GM21423 (cell line): ENCODE results near the gene USH1G.
"Not testable (repeated sequence)": the region's sequence is repeated elsewhere in the genome, so short reads cannot be mapped to it uniquely, and the experiment has no call there.

Experiments used
- ATAC-seq: cut with Tn5 transposase; IDR thresholded peaks from one replicate; pipeline ENCODE4 v1.9.1; 2021; ENCODE audit warnings: mild to moderate bottlenecking, moderate library complexity; ENCODE audit not compliant: unreplicated experiment

USH1G gene

DNA sequence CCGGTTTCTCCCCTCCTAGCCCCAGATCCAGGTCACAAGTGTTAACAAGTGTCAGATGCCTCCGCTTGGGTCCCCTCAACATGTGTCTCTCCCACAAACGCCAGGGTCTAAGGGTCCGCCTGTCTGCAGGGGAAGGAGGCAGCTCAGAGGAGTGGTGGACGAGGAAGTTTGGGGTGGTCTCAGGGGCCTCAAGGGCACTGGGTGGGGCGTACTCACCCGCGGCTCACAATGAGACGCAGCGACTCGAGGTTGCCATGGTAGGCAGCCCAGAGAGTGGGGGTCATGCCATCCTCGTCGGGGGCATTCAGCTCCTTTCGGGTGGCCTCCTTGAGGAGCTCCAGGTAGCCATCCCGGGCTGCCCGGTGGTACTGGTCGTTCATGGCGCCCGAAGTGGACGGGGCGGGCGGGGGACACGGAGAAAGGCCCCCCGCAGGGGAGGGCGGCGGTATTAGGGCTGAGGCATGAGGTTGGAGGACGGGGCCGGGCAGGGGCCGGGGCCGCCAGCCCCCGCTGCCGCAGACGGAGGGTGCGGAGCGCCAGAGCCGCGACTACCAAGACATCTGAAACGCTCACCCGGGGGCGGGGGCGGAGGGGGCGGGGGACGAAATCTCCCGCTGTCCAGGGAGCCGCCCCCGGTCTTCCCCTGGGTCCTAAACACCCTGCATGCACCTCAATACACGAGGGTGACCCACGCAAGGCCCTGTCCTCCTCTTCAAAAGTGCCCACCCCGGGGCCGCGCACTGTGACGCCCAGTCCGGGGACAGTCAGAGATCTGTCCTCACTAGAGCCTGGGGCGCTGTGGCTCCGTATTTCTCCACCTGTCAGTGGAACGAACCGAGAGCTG lies at the start of gene USH1G:
Gene USH1G, minus strand, starts transcription at position 562 of the 844 bp plus-strand sequence. Its CDS starts 182 bp downstream, at position 380.
- no peak for ATAC-seq

DNA sequence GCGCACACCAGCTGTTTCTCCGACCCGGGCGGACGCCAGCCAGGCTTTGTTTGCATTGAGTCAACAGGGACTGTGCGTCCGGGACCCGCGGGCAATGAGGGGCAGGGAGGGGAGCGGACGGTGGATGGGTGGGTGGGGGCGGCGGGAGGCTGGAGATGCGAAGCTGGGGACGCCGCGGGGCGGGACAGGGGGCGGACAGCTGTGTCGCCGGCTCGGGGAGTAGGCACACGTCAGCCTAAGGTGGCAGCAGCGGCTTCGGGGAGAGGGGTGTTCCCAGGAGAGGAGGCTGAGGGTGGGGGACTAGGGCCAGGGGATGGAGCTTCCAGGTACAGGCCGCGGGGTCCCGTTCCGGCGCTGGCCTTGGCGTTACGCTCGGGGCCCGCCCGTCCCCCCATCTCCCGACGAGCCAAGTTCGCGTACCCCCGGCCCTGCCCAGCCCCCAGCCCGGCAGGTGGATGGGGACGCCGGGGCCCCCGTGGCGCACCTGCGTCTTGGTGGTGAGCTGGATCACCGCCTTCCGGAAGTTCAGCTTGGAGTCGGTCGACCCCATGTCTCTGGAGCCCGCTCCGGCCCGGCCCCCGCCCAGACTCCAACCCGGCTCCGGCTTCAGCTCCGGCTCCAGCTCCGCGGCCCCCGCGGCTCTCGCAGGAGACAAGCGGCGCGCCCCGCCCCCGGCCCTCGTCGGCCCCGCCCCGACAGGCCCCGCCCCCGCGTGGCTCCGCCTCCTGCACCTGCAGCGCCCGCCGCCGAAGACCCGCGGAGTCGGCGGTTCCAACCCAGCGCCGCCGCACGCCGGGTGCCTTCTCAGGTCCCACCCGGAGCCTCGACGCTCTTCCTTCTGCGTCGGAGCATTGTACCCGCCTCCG lies 49.3 kb upstream of the USH1G start, which contains the start of gene HID1:
Gene HID1, minus strand, starts transcription at position 653 of the 866 bp plus-strand sequence. Its CDS starts 103 bp downstream, at position 550.
- no peak for ATAC-seq

DNA sequence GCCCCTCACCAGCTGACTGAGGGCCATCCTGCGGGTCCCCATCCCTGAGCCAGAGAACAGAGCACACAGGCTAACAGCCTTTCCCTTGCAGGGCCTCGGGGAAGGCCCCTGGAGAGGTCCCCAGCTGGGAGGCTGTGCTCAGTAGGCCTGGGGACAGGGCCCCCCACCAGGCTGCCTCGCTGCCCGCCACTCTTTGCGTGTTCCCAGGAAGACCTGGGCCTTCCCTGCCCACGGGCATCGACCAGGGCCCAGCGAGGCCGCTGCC lies 48.7 kb upstream of the USH1G start:
- no peak for ATAC-seq

DNA sequence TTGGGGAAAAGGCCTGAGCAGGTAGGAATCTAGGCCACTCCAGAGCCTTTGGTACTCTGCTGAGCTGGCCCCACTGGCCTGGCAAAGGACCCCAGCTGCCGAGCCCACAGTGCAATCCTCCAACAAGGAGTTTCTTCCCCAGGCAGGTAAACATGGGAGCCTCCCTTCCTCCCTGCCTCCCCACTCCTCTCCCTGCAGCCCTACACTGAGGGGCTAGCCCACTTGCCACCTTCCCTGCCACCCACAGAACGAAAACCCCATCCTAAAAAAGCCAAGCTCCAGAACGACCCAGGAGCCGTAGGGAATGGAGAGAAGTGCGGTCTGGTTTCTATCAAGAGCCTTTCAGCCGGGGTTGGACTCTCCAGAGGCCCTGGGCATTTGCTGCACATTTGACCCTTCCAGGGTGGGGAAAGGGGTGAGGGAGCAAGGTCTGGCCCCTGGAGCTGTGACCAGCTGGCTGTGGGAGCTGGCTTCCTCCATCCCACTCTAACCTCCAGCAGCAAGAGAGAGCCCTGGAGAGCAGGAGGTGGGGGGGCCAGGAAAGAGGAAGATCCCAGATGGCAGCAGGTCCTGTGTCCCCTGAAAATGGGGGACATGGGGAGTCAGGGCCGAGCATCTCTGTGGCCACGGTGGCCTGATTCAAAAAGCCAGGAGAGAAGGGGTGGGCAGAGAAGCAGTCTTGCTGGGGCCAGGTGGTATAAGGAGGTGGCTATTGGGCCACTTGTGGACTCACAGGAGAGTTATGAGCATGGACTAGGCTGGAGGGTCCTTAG lies 48.2 kb upstream of the USH1G start:
- no peak for ATAC-seq

DNA sequence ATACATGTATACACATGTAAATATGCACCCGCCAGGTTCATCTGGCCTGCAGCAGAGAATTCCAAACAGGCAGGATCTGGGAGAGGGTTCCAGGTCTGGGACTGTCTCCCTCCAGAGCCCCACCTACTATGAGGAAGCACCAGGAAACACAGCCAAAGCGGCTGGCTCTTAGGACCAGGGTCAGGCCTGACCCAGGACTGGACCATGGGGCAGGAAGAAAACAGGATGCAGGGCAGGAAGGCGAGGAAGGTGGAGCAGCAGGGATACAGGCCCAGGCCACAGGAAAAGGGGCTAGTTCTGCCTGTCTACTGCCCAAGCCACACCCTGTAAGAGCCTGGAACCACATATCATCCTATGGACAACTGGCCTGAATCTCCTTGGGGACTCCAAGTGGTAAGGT lies 47.3 kb upstream of the USH1G start:
- no peak for ATAC-seq

DNA sequence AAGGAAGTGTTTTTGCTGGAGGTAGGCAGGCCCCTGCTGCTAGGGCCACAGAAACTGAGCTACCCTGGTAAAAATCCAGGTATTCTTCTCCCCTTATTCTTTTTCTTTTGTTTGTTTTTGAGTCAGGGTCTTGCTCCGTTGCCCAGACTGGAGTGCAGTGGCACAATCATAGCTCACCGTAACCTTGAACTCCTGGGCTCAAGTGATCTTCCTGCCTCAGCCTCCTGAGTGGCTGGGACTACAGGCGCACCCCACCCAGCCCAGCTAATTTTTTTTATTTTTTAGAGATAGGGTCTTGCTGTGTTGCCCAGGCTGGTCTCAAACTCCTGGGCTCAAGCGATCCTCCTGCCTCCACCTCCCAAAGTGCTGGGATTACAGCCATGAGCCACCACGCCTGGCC lies 46.4 kb upstream of the USH1G start:
- ATAC-seq = not testable (repeated sequence)

DNA sequence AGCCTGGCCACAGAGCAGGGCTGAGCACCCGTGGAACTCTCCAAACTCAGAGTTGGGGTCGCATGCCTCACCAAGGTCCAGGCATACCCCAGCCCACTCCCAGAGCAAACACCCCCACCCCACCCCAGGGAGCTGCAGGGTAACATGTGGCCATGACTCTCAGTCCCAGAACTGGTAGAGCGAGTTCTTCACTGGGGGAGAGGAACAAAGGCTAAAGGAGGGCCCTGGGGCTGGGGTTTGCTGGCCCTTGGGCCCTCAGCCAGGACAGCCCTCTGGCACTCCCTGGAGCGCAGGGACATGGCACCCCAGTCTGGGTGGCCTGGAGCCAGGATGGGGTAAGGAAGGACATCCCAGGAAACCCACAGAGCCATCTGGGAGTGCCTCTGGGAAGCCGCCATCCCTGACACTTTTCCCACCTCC lies 45.3 kb upstream of the USH1G start:
- no peak for ATAC-seq

DNA sequence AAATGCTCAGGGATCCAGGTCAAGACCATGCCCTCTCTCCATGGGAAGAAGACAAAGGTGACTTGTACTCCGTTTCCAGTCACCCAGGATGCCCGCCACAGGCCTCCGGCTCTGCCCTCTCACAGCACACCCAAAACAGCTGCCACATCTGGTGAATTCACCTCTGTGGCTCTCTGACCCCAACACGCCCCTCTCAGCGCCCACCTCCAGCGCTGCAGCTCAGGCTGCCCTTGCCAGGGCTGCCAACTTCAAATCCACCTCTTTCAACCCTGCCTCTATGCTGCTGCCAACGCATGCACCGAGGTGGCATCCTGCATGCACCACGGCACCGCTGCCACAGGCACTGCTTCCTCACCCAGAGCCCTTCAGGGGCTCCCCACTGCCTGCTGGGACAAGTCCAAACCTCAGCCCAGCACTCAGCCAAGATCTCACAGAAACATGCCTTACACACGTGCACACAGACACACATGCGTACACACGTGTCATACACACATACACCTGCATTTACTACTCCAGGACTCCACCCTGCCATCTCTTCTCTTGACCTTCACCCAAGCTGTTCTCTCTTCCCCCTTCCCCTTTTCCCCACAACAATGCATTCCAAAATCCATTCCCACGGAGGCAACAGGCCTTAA lies 42.0 kb upstream of the USH1G start:
- no peak for ATAC-seq

DNA sequence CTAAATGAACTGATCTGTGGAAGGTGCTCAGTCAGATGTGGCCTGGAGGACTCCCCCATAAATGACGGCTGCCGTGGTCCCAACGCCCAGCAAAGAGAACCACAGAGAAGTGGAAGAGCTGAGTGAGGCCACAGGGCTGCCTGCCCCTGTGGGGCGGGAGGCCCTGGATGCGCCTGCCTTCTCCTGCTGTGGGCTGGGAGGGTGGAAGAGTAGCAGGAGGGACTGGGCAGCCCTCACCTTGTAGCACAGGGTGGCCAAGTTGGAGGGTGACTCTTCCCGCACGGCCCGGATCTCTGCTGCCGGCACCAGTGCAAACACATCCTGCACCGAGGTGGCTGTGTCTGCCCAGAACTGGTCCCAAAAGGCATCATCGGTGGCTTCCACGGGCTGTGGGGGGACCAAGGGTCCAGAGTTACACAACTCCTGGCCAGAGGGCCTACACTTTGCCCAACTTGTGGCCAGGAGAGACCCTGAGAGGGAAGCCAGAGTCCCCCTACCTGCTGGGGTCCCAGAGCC lies 41.2 kb upstream of the USH1G start:
- ATAC-seq = no peak

DNA sequence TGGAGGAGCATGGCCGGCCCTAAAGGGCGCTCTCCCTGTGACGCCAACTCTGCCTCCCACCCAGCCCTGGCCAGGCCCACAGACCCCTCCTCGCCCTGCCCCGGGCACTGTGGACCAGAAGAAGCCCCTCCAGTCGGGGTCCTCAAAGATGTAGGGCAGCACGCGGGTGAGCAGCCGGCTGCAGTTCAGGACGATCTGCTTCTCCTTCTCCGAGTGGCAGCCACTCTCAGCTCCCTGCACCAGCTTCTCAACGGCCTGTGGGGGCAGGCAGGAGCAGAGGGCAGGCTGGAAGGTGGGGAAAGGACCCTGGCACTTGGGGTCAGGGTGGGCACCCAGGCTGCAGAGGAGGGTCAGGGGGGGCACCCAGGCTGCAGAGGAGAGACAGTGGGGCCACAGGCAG lies 40.6 kb upstream of the USH1G start:
- ATAC-seq = no peak

DNA sequence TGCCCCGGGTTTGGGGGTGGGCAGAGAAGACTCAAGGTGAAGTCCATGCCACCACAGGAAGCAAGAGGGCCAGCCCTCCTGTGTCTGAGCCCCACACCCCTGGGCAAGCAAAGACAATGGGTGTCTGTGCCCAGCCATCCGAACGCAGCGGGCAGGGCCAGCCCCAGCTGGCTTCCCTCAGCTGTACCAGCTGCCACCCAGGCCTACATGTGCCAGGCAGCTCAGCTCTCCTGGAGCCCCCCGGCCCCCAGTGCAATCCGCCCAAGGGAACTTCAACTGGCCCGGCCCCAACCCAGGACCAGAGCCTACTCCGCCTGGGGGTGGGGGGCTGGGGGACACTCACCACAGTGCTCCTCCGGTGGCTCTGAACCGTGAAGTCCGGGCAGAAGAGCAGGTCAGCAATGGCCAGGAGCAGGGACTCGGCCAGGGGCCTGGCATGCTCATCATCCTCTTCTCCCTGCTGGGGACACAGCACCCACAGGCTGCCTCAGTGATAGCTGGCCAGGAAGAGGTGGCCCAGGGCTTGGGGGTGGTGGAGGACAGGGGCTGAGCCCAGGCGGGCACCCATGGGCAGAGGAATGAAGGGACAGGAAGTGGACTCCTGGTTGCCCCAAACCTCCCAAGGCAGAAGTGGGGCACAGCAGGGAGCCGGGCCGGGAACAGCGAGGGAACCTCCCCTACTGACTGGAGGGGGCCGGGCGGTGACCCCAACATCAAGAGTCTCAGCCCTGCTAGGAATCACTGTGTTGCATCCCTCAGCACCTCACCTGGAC lies 39.8 kb upstream of the USH1G start:
- no peak for ATAC-seq

DNA sequence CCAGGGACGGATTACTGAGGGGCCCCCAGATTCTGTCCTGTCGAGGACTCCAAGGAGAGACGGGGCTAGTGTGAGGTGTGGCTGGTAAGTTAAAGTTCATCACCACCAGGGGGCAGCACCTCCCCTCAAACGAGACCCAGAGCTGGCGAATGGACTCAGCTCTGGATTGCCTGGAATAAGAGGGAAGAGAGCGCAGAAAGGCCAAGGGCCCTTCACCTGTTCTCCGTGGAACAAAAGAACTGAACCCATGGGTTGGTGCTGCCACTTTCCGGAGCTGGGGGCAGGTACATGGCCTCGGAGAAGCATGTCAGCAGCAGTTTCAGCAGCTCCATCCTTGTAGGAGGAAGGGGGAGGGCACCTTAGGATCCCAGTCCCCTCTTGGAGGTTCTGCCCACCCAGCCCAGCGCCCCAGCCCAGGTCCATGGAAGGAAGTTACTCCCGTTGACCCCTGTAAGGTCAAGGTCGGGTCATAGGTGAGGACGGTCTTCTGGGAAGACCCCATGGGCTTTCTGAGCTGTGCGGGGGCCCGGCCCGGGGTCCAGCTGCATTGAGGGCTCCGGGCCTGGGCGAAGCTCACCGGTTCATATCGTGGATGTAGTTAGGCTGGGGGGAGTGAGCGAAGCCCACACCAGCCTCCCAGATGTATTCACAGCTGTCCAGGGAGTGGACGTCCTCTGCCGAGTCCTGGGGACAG lies 38.7 kb upstream of the USH1G start:
- ATAC-seq = no peak

DNA sequence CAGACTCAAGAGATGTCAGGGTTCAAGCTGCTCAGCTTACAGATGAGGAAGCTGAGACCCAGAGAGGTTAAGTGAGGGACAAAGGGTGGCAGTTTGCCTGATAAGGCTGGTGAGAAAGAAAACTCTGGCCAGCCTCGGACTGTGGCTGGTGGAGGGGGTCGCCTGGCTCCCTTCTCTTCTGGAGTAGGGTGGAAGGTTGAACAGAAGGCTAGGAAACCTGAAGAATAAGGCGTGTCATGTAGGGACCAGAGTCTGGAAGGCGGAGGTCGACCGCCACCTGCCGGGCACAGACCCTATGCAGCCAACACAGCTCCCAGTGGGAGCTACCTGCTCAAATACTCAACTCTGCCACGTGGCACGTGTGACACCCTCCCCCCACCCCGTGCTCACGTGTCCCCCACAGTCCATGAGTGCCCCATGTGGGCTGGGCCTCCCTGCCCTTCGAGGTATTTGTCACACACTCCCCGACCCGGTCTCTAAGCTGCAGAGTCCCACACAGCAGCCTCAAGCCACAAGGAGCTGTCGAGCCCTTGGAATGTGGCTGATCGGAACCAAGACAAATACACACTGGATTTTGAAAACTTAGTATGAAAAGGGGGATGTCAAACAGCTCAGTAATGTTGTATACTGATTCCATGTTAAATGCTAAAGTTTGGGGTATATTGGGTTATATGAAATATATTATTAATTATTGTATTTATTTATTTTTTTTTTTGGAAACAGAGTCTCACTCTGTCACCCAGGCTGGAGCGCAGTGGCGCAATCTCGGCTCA lies 37.7 kb upstream of the USH1G start:
- ATAC-seq = no peak

DNA sequence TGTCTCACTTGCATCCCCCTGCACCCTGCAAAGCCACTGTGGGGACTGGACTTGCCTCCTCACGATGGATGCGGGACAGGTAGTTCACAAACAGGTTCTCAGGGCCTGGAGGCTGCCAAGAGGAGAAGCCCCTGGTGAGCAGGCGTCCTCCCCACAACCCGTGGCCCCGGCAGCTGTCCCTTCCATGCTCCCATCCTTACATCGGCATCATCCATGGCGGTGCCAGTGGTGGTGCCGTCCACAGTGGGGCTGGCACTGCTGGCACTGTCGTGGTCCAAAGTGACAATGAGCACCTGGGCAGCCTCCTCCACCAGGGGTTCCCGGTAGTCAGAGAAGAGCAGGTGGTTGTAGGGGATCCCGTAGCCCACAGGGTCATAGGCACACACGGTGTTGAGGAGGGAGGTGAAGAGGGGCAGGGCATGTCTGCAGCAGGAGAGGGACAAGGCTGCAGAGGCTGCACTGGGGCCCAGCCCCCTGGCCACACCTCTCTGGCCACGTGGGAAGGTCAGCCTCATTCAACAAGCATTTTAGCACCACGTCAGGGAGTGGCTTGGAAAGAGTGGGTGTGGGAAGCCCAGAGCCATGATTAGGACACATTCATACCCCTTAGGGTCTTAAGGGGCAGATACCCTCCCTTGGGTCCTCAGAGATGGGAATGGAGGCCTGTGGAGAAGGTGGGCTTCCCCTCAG lies 36.9 kb upstream of the USH1G start:
- no peak for ATAC-seq

DNA sequence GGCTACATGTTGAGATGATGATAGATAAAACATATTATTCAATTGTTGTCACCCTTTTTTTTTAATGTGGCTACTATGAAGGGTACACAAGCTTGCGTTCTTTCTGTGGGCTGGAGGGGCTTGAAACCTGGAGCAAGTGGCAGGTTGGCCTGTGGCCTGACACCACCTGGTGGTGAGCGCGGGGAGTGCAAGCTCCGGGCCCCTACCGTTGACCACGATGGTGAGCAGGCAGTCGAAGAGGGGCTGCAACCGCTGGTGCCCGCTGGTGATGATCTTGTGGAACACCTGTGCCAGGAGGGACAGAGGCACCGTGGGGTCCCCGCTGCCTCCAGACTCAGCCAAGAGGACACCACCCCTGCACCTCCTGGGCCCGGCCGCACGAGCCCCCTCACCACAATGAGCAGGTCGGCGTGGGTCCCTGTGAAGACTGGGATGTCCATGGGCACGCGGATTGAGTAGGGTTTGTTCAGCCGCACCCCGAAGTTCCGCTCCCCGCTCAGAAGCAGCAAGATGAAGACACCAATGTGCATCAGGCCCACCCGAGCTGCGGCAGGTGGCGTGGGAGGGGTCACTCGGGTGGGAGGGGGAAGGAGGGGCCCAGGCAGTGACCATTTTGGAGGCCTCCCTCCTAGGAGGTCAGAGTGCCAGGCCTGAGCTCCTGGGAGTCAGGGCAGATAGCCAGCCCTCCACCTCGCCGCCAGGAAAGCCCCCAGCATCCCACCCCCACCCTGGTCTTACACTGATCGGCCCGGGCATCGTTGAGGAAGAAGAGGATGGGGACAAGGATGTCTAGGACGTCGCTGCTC lies 35.1 kb upstream of the USH1G start:
- ATAC-seq = no peak

DNA sequence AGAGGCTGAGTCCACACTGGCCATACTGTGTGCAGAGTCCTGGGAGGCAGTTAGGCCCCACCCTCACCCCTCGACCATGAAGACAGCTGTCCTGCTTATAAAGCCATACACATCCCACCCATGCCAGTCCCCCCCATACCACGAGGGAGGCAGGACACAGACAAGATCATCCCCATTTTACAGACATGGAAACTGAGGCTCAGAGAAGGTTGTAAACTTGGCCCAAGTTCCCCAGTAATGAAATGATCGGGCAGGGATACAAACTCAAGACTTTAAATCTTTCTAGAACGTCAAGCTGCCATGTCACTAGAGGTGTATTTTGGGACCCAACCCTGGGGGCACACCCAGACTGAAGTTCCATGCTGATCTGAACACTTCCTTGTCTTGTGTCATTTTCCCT lies 33.0 kb upstream of the USH1G start:
- no peak for ATAC-seq
